Measurements from ENCODE around the gene POU2F3. TPM values are rescaled to one million over a fixed set of nuclear protein-coding genes. Genes with fewer than 3 reads are reported as not detected.

Gene POU2F3
- total RNA-seq, 1 donor from 2014 or later, result not detected

DNA sequence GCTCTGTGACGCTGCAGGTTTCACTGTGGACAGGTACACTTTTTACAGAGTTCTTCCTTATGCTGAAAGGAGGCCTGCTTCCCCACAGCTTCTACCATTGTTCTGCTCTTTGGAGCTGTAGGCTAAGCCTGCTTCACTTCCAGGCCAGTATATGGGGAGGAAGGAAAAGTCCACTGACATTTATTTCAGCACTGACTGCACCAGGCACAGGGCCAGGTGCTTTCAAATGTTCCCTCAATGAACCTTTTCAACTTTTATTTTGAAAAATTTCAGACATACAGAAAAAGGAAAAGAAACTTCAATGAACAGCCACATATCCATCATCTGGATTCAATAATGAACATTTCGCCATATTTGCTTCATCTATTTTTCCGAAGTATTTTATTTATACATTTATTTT lies 22.0 kb downstream of the POU2F3 start:
- no peaks in the 10 kb centered on the region for H3K36me3 Mint-ChIP-seq (ENCODE audit: unreplicated experiment)
- no peaks in the 10 kb centered on the region for H3K4me1 Mint-ChIP-seq (ENCODE audit: low read depth, unreplicated experiment)
- no peak overlapping the region for H3K4me3 Mint-ChIP-seq (ENCODE audit: unreplicated experiment)
- H3K27me3 Mint-ChIP-seq (ENCODE audit: unreplicated experiment), result peaks cover under 1% of the 10 kb centered on the region
- H3K9me3 Mint-ChIP-seq (ENCODE audit: unreplicated experiment), result peaks cover 2% of the 10 kb centered on the region
- DNase-seq, result no peak
- no peak overlapping the region for H3K27ac Mint-ChIP-seq (ENCODE audit: unreplicated experiment)
- TF ChIP-seq, protein P1, sequence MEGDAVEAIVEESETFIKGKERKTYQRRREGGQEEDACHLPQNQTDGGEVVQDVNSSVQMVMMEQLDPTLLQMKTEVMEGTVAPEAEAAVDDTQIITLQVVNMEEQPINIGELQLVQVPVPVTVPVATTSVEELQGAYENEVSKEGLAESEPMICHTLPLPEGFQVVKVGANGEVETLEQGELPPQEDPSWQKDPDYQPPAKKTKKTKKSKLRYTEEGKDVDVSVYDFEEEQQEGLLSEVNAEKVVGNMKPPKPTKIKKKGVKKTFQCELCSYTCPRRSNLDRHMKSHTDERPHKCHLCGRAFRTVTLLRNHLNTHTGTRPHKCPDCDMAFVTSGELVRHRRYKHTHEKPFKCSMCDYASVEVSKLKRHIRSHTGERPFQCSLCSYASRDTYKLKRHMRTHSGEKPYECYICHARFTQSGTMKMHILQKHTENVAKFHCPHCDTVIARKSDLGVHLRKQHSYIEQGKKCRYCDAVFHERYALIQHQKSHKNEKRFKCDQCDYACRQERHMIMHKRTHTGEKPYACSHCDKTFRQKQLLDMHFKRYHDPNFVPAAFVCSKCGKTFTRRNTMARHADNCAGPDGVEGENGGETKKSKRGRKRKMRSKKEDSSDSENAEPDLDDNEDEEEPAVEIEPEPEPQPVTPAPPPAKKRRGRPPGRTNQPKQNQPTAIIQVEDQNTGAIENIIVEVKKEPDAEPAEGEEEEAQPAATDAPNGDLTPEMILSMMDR (IDR thresholded peaks at IDR 0.05; ENCODE audit: partially characterized antibody, unreplicated experiment), result no peak

- no peak for DNase-seq
- H3K27ac Mint-ChIP-seq (ENCODE audit: unreplicated experiment), result no peak overlapping the region
- no peak overlapping the region for H3K4me3 Mint-ChIP-seq (ENCODE audit: unreplicated experiment)
- TF ChIP-seq, protein P1 (IDR thresholded peaks at IDR 0.05; ENCODE audit: partially characterized antibody, unreplicated experiment), result no peak
- no peaks in the 10 kb centered on the region for H3K9me3 Mint-ChIP-seq (ENCODE audit: unreplicated experiment)
- H3K27me3 Mint-ChIP-seq (ENCODE audit: unreplicated experiment), result peaks cover 9% of the 10 kb centered on the region
- H3K4me1 Mint-ChIP-seq (ENCODE audit: low read depth, unreplicated experiment), result no peaks in the 10 kb centered on the region
- no peaks in the 10 kb centered on the region for H3K36me3 Mint-ChIP-seq (ENCODE audit: unreplicated experiment)
Measured at GRCh38 chr11:120267319-120267718, 27.4 kb downstream of the POU2F3 start.

GRCh38 chr11:120268686-120269085 lies 28.7 kb downstream of the POU2F3 start:
- Mint-ChIP-seq H3K36me3 (ENCODE audit: unreplicated experiment) (no peaks in the 10 kb centered on the region), H3K27ac (ENCODE audit: unreplicated experiment) (no peak overlapping the region), H3K27me3 (ENCODE audit: unreplicated experiment) (peaks cover 9% of the 10 kb centered on the region), H3K4me1 (ENCODE audit: low read depth, unreplicated experiment) (no peaks in the 10 kb centered on the region), H3K9me3 (ENCODE audit: unreplicated experiment) (no peaks in the 10 kb centered on the region), H3K4me3 (ENCODE audit: unreplicated experiment) (no peak overlapping the region)
- no peak for DNase-seq
- TF ChIP-seq, protein P1 (IDR thresholded peaks at IDR 0.05; ENCODE audit: partially characterized antibody, unreplicated experiment), result no peak

DNA sequence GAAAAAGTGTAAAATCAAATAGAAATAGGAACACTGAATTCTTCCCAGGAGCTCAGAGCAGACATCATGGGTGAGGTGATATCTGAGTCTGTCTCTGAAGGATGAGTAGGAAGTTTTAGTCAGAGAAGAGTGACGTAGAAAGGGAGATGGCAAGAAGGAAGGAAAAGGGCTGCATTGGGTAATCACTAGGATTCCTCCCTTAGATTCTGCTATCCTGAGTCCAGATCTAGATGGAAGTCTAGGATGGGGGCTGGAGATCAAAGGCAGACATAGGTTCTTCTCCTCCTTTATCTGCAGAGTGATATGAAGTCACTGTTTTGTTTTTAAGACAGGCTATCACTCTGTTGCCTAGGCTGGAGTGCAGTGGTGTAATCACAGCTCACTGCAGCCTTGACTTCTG lies 30.4 kb downstream of the POU2F3 start:
- H3K4me1 Mint-ChIP-seq (ENCODE audit: low read depth, unreplicated experiment), result no peaks in the 10 kb centered on the region
- peaks cover 10% of the 10 kb centered on the region for H3K36me3 Mint-ChIP-seq (ENCODE audit: unreplicated experiment)
- H3K27ac Mint-ChIP-seq (ENCODE audit: unreplicated experiment), result no peak overlapping the region
- H3K4me3 Mint-ChIP-seq (ENCODE audit: unreplicated experiment), result no peak overlapping the region
- peaks cover 12% of the 10 kb centered on the region for H3K27me3 Mint-ChIP-seq (ENCODE audit: unreplicated experiment)
- H3K9me3 Mint-ChIP-seq (ENCODE audit: unreplicated experiment), result peaks cover 3% of the 10 kb centered on the region
- DNase-seq, result no peak
- TF ChIP-seq, protein P1 (IDR thresholded peaks at IDR 0.05; ENCODE audit: partially characterized antibody, unreplicated experiment), result no peak

- no peak overlapping the region for H3K27ac Mint-ChIP-seq (ENCODE audit: unreplicated experiment)
- H3K4me3 Mint-ChIP-seq (ENCODE audit: unreplicated experiment), result no peak overlapping the region
- H3K9me3 Mint-ChIP-seq (ENCODE audit: unreplicated experiment), result peaks cover 3% of the 10 kb centered on the region
- H3K27me3 Mint-ChIP-seq (ENCODE audit: unreplicated experiment), result peaks cover 12% of the 10 kb centered on the region
- H3K36me3 Mint-ChIP-seq (ENCODE audit: unreplicated experiment), result peaks cover 10% of the 10 kb centered on the region
- TF ChIP-seq, protein P1 (IDR thresholded peaks at IDR 0.05; ENCODE audit: partially characterized antibody, unreplicated experiment), result no peak
- DNase-seq, result no peak
- H3K4me1 Mint-ChIP-seq (ENCODE audit: low read depth, unreplicated experiment), result no peaks in the 10 kb centered on the region
Measured at GRCh38 chr11:120271672-120272071, 31.7 kb downstream of the POU2F3 start.

All from glutamatergic neuron (in vitro differentiated cells).